ENCODE results near the gene C17orf107. TPM values are rescaled to one million over a fixed set of nuclear protein-coding genes. Genes with fewer than 3 reads are reported as not detected.
A peak's percentile ranks its signal among the peaks of the same experiment; 100 is the strongest.
"Not testable (repeated sequence)": the region's sequence is repeated elsewhere in the genome, so short reads cannot be mapped to it uniquely, and the experiment has no call there.

C17orf107 gene
- total and polyA plus RNA-seq, 3 donors from 2014 or later, result 1.5 to 4.1 (median 2.8) TPM

DNA sequence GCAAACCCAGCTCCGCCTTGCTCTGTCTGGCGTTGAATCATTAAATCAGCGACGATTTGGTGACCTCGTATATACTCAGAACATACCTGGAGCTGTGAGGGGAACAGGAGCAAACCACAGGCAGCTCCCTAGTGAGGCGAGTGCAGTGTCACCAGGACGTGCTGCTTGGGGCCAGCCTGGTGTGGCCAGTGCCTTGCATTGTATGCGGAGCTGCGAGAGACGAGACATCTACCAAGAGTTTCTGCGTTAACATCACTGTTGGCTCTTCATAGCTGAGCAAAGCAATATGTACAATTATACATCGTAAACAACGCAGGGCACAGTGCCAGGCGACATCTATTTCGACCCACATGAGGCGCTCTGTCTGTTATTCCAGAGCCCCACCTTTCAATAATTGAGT, 38.3 kb upstream of the C17orf107 start:
- Histone ChIP-seq H3K36me3 (ENCODE audit: low read depth, missing control alignments) (no peaks in the 10 kb centered on the region), H3K4me3 (no peak overlapping the region), H3K27ac (peak overlapping the region; percentile 10 to 18), H3K4me1 (peaks cover 36% of the 10 kb centered on the region), H3K27me3 (no peaks in the 10 kb centered on the region), H3K9me3 (no peaks in the 10 kb centered on the region)
- TF ChIP-seq, protein P1, sequence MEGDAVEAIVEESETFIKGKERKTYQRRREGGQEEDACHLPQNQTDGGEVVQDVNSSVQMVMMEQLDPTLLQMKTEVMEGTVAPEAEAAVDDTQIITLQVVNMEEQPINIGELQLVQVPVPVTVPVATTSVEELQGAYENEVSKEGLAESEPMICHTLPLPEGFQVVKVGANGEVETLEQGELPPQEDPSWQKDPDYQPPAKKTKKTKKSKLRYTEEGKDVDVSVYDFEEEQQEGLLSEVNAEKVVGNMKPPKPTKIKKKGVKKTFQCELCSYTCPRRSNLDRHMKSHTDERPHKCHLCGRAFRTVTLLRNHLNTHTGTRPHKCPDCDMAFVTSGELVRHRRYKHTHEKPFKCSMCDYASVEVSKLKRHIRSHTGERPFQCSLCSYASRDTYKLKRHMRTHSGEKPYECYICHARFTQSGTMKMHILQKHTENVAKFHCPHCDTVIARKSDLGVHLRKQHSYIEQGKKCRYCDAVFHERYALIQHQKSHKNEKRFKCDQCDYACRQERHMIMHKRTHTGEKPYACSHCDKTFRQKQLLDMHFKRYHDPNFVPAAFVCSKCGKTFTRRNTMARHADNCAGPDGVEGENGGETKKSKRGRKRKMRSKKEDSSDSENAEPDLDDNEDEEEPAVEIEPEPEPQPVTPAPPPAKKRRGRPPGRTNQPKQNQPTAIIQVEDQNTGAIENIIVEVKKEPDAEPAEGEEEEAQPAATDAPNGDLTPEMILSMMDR (IDR thresholded peaks at IDR 0.05), result no peak
- no peak for TF ChIP-seq POLR2A (IDR thresholded peaks at IDR 0.05)
- WGBS, 2 donors, result 83 to 91% methylated on average over 16 of the region's 16 CpGs
- intact Hi-C loops (cut with DNase I; ENCODE audit: low total_unique reads), result no loop called here
- no peak for DNase-seq

DNA sequence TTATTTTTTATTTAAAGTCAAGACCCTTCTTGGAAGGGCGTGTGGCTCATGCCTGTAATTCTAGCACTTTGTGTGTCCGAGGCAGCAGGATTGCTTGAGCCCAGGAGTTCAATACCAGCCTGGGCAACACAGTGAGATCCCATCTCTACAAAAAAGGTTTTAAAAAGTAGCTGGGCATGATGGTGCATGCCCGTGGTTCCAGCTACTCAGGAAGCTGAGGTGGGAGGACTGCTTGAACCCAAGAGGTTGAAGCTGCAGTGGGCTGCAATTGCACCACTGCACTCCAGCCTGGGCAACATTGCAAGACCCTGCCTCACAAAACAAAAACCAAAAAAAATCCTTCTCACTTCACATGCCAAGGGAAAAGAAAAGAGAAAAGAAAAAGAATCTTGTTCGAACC, 36.6 kb upstream of the C17orf107 start:
- H3K27ac ChIP-seq, result no peak overlapping the region
- peaks cover 33% of the 10 kb centered on the region for H3K4me1 ChIP-seq
- no peak overlapping the region for H3K4me3 ChIP-seq
- 90% methylated on average over 4 of the region's 4 CpGs for WGBS, 2 donors
- no peaks in the 10 kb centered on the region for H3K36me3 ChIP-seq (ENCODE audit: low read depth, missing control alignments)
- H3K27me3 ChIP-seq, result no peaks in the 10 kb centered on the region
- no peak for DNase-seq
- no peak for TF ChIP-seq POLR2A (IDR thresholded peaks at IDR 0.05)
- TF ChIP-seq, protein P1 (IDR thresholded peaks at IDR 0.05), result no peak
- intact Hi-C loops (cut with DNase I; ENCODE audit: low total_unique reads), result no loop called here
- no peaks in the 10 kb centered on the region for H3K9me3 ChIP-seq

DNA sequence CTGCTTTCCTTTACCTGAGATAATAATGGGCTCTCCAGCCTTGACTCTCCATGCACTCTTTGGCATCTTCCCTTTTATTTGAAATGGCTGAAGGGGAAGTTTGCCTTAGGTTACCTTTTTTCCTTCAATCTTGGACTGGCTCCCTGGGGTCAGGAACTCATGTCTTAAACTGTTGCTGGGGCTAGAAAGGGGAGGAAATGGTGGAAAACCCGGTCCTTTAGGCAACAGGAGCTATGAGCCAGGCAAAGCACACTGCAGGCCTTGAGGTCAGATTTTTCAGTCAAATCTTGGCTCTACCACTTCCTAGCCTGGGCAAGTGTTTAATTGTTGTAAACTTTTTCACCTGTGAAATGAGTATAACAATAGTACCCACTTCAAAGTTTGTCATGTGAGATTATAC, 36.0 kb upstream of the C17orf107 start:
- peaks cover 27% of the 10 kb centered on the region for H3K4me1 ChIP-seq
- intact Hi-C loops (cut with DNase I; ENCODE audit: low total_unique reads), result no loop called here
- no peaks in the 10 kb centered on the region for H3K27me3 ChIP-seq
- no peaks in the 10 kb centered on the region for H3K9me3 ChIP-seq
- no peaks in the 10 kb centered on the region for H3K36me3 ChIP-seq (ENCODE audit: low read depth, missing control alignments)
- TF ChIP-seq, protein P1 (IDR thresholded peaks at IDR 0.05), result no peak
- TF ChIP-seq POLR2A (IDR thresholded peaks at IDR 0.05), result no peak
- 68 to 88% methylated on average over 1 of the region's 1 CpG for WGBS, 2 donors
- DNase-seq, result no peak
- no peak overlapping the region for H3K27ac ChIP-seq
- no peak overlapping the region for H3K4me3 ChIP-seq

DNA sequence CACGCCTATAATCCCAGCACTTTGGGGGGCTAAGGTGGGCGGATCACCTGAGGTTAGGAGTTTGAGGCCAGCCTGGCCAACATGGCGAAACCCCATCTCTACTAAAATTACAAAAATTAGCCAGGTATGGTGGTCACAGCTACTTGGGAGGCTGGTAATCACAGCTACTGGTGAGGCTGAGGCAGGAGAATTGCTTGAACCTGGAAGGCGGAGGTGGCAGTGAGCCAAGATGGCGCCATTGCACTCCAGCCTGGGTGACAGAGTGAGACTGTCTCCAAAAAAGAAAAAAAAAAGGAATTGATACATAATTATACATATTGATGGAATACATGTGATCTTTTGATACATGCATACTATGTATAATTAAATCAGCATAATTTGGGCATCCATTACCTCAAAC, 31.8 kb upstream of the C17orf107 start:
- H3K27ac ChIP-seq; H3K4me1 ChIP-seq; intact Hi-C loops (cut with DNase I; ENCODE audit: low total_unique reads); DNase-seq; H3K9me3 ChIP-seq; H3K36me3 ChIP-seq (ENCODE audit: low read depth, missing control alignments); H3K4me3 ChIP-seq; H3K27me3 ChIP-seq: not testable (repeated sequence)
- 81 to 89% methylated on average over 5 of the region's 5 CpGs for WGBS, 2 donors

DNA sequence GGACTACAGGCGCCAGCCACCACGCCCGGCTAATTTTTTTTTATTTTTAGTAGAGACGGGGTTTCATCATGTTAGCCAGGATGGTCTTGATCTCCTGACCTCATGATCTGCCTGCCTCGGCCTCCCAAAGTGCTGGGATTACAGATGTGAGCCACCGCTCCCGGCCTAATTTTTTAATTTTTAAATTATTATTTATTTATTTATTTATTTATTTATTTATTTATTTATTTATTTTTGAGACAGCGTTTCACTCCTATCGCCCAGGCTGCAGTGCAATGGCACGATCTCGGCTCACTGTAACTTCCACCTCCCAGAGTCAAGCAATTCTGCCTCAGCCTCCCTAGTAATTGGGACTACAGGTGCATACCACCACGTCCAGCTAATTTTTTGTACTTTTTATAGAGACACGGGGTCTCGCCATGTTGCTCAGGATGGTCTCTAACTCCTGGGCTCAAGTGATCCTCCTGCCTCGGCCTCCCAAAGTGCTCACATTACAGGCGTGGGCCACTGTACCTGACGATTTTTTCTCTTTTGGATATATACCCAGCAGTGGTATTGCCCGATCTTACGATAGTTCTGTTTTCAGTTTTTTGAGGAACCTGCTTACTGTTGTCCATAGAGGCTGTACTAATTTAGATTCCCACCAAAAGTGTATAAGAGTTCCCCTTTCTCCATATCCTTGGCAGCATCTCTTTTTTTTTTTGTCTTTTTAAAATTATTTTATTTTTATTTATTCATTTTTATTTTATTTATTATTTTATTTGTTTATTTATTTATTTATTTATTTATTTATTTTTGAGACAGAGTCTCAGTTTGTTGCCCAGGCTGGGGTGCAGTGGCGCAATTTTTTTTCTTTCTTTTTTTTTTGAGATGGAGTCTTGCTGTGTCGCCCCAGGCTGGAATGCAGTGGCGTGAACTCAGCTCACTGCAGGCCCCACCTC, 30.0 kb upstream of the C17orf107 start:
- H3K36me3 ChIP-seq (ENCODE audit: low read depth, missing control alignments); H3K9me3 ChIP-seq; DNase-seq; intact Hi-C loops (cut with DNase I; ENCODE audit: low total_unique reads); H3K27me3 ChIP-seq; H3K4me1 ChIP-seq; H3K27ac ChIP-seq; H3K4me3 ChIP-seq: not testable (repeated sequence)
- WGBS, 2 donors, result 90 to 95% methylated on average over 22 of the region's 22 CpGs

DNA sequence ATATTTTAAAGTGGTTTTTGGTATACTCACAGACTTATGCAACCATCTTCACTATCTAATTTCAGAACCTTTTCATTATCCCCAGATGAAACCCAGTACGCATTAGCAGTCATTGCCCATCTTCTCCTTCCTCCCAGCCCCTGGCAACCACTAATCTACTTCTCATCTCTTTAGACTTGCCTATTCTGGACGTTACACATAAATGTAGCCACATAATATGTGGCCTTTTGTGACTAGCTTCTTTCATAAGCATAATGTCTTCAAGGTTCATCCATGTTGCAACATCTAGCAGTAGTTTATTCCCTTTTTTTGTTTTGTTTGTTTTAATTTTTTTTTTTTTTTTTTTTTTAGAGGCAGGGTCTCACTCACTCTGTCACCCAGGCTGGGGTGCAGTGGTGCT, 28.5 kb upstream of the C17orf107 start:
- Histone ChIP-seq H3K4me3 (no peak overlapping the region), H3K27ac (no peak overlapping the region), H3K27me3 (no peaks in the 10 kb centered on the region), H3K4me1 (peaks cover 14% of the 10 kb centered on the region), H3K9me3 (no peaks in the 10 kb centered on the region), H3K36me3 (ENCODE audit: low read depth, missing control alignments) (no peaks in the 10 kb centered on the region)
- TF ChIP-seq, protein P1 (IDR thresholded peaks at IDR 0.05), result no peak
- TF ChIP-seq POLR2A (IDR thresholded peaks at IDR 0.05), result no peak
- intact Hi-C loops (cut with DNase I; ENCODE audit: low total_unique reads), result no loop called here
- DNase-seq, result no peak
- 80 to 83% methylated on average over 2 of the region's 2 CpGs for WGBS, 2 donors
